ENCODE measurements around the gene RPP40.

- TF ChIP-seq TRIM28 (IDR thresholded peaks at IDR 0.05) (no peak), LARP7 (IDR thresholded peaks at IDR 0.05) (no peak), ZNF134 (CRISPR knock-in tag; conservative IDR thresholded peaks at IDR 0.05) (no peak), FIP1L1 (IDR thresholded peaks at IDR 0.05; ENCODE audit: low read depth, low read length, poor library complexity, severe bottlenecking) (no peak), NFIC (IDR thresholded peaks at IDR 0.05) (no peak), SMARCB1 (IDR thresholded peaks at IDR 0.05; ENCODE audit: insufficient read length, low read depth) (no peak), CBX5 (IDR thresholded peaks at IDR 0.05; ENCODE audit: borderline replicate concordance, low read depth) (no peak), SLC30A9 (CRISPR knock-in tag; IDR thresholded peaks at IDR 0.05) (no peak), ZNF408 (CRISPR knock-in tag; IDR thresholded peaks at IDR 0.05; ENCODE audit: low read depth) (no peak)
These were observed 47.2 kb downstream of the RPP40 start for GRCh38 chr6:4956625-4957024.

All from K562 (cell line).